Measurements from ENCODE around the gene GET4.
"Not testable (repeated sequence)": the region's sequence is repeated elsewhere in the genome, so short reads cannot be mapped to it uniquely, and the experiment has no call there.

Gene GET4

GRCh38 chr7:917255-918117 lies 41.1 kb downstream of the GET4 start:
- no peak for DNase-seq

- no peak for DNase-seq
These were observed 41.7 kb downstream of the GET4 start for GRCh38 chr7:918118-918425.

- DNase-seq: no peak
These were observed 42.2 kb downstream of the GET4 start for GRCh38 chr7:918441-919113.

- DNase-seq: no peak
These were observed 42.7 kb downstream of the GET4 start for GRCh38 chr7:919114-919442.

DNA sequence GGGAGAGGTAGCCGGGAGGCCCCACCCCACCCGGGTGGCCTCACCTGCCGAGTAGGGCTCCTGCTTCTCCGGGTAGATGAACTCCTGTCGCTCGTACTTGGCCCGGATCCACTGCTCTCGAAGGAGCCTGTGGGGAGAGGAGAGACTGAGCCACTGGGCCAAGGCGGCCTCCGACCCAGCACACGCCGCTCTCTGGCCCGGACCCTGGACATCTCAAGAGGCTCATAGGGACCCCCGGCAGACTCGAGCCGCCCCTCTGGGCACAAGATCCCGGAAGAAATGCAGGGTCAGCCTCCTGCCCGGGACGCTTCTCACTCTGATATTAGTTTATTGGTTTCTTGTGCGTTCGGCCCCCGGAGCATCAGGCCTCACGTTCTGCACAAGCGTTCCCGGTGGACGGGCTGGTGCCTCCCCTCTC lies 43.6 kb downstream of the GET4 start:
- no peak for DNase-seq

GRCh38 chr7:920351-921070 lies 44.2 kb downstream of the GET4 start:
- no peak for DNase-seq

GRCh38 chr7:921071-921461 lies 44.7 kb downstream of the GET4 start:
- DNase-seq: no peak

- no peak for DNase-seq
These were observed 45.4 kb downstream of the GET4 start for GRCh38 chr7:921581-922333.

GRCh38 chr7:922334-923107 lies 46.2 kb downstream of the GET4 start:
- no peak for DNase-seq

GRCh38 chr7:923108-924041 lies 47.0 kb downstream of the GET4 start:
- peak; percentile 64 for DNase-seq

GRCh38 chr7:924042-924441 lies 47.7 kb downstream of the GET4 start:
- DNase-seq: not testable (repeated sequence)

- no peak for DNase-seq
These were observed 48.3 kb downstream of the GET4 start for GRCh38 chr7:924541-925231.

- no peak for DNase-seq
These were observed 49.2 kb downstream of the GET4 start for GRCh38 chr7:925601-926000.

DNA sequence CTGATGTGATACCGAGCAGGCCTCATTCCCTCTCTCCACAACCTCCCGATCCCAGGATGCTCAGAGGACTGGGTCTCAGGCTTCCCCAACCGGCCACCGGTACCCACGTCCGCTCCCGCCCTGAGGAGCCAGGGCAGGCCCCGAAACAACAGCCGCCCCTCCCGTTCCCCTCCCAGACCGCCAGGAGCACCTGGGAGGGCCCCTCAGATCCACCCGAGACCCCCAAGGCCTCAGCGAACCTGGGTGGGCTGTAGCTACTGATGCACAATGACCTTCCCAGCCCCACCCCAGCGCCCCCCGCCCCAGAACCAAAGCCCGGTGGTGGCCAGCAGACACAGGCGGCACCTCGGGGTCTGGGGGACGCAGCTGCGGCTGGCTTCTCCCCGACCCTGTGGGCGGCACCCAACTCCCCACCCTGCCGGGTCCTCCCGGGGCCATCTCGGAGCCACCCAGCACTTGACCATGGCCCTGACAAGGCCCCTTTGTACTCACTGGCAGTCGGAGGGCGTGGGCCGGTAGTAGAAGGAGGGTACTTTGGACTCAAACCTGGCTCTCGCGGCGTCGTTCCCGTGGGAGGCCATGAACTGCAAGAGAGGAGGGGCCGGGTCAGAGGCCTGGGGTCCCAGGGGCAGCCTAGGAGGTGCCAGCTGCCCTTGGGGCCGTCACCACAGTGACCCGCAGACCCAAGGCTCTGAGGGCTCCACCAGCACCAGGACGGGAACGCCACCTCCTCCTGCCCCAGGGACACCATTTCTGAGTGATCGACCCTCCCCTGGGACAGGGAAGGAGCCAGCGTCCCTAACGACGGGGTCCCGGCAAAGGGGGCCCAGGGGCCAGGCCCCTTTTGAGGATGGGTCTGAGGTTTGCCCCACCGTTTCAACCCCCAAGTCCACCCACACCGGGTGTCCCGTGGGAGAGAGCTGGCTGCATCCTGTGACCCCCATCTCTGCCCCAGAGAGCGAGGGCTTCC lies 50.0 kb downstream of the GET4 start:
- DNase-seq: no peak

GRCh38 chr7:927031-927671 lies 50.8 kb downstream of the GET4 start:
- no peak for DNase-seq

- DNase-seq: no peak
These were observed 53.0 kb downstream of the GET4 start for GRCh38 chr7:929311-929711.

DNA sequence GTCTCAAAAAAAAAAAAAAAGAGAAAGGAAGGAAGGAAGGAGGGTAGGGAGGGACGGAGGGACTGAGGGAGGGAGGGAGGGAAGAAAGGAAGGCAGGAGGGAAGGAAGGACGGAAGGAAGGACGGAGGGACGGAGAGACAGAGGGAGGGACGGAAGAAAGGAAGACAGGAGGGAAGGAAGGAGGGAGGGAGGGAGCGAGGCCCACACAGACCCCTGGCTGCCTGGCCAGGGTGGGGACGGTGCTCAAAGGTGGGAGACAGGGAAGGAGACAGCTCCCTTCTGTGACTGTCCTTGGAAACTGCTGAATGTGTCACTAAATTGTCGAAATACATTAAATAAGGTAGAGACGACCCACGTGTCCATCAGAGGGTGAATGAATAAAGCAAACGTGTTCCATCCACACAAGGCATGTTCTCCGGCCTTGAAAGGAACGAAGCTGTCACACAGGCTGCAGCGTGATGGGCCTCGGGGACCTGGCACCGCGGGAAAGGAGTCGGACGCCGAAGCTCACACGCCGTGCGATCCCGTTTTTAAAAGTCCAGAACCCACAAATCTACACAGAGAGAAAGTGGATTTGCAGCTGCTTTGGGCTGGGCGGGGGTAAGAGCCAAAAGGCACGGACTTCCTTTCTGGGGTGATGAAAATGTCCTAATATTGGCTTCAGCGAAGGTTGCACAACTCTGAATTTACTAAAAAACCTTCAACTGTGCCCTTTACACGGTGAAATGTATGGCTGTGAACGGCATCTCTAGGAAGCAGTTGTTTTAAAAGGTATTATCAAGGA lies 54.8 kb downstream of the GET4 start:
- DNase-seq: no peak
